Liver (tissue), 3 donors: ENCODE measurements around the gene COMMD7.

ENCODE experiments used
- ATF3 ChIP-seq: IDR thresholded peaks from 2 replicates; pipeline ENCODE4 v1.6.1; 2016; ENCODE audit warnings: antibody characterized with exemption
- CTCF ChIP-seq: fragments of 150-350 bp; IDR thresholded peaks from 2 replicates; pipeline ENCODE4 v1.5.1; 2017; ENCODE audit warnings: improper control_type of control experiment, low read depth, low read length; ENCODE audit not compliant: missing input control
- EGR1 ChIP-seq, 2 donors: IDR thresholded peaks; 2 replicates each; pipeline ENCODE4 v1.6.1; 2016 to 2018; ENCODE audit warnings: antibody characterized with exemption in 2 of 2, low read depth in 2 of 2
- GABPA ChIP-seq, 2 donors: IDR thresholded peaks in 1 of 2; conservative IDR thresholded peaks in 1 of 2; 2 replicates each; pipeline ENCODE4 v1.6.1; 2016; ENCODE audit warnings: antibody characterized with exemption in 2 of 2, mild to moderate bottlenecking in 1 of 2, moderate library complexity in 1 of 2
- HNF4G ChIP-seq: IDR thresholded peaks from 2 replicates; pipeline ENCODE4 v1.6.1; 2016; ENCODE audit warnings: antibody characterized with exemption
- JUND ChIP-seq, 2 donors: IDR thresholded peaks; 2 replicates each; pipeline ENCODE4 v1.6.1; 2016; ENCODE audit warnings: antibody characterized with exemption in 2 of 2
- RAD21 ChIP-seq, 2 donors: IDR thresholded peaks; 2 replicates each; pipeline ENCODE4 v1.6.1; 2016; ENCODE audit warnings: antibody characterized with exemption in 2 of 2, mild to moderate bottlenecking in 2 of 2
- REST ChIP-seq: IDR thresholded peaks from 2 replicates; pipeline ENCODE4 v1.6.1; 2016; ENCODE audit warnings: antibody characterized with exemption, mild to moderate bottlenecking
- SP1 ChIP-seq: IDR thresholded peaks from 2 replicates; pipeline ENCODE4 v1.6.1; 2018; ENCODE audit warnings: antibody characterized with exemption, mild to moderate bottlenecking
- TAF1 ChIP-seq: conservative IDR thresholded peaks from 2 replicates; pipeline ENCODE4 v1.6.1; 2016; ENCODE audit warnings: antibody characterized with exemption, mild to moderate bottlenecking
- YY1 ChIP-seq: IDR thresholded peaks from 2 replicates; pipeline ENCODE4 v1.6.1; 2016; ENCODE audit warnings: antibody characterized with exemption, mild to moderate bottlenecking
- donor health status: healthy.
- donor health status: healthy.

- TF ChIP-seq CTCF (no peak), REST (no peak), YY1 (peak; percentile 77), GABPA (IDR thresholded peaks at IDR 0.05 in 1 of 2, conservative IDR thresholded peaks at IDR 0.05 in 1 of 2) (no peak), EGR1 (IDR thresholded peaks at IDR 0.05; ENCODE audit: low read depth in 2 of 2) (no peak), SP1 (peak; percentile 29), TAF1 (no peak), RAD21 (IDR thresholded peaks at IDR 0.05) (peak; percentile 23 to 50), HNF4G (no peak), ATF3 (no peak), JUND (IDR thresholded peaks at IDR 0.05) (peak in 1 of 2 donors; percentile 40)
These were observed 64.3 kb downstream of the COMMD7 start for GRCh38 chr20:32678948-32679347.
